Keratinocyte (primary cell): ENCODE results near the gene TPST2. TPM values are rescaled to one million over a fixed set of nuclear protein-coding genes. Genes with fewer than 3 reads are reported as not detected.

ENCODE experiments used
- DNase-seq: peaks from one replicate; pipeline ENCODE4 v3.0.0-alpha.2; 2011; ENCODE audit warnings: low read depth, missing footprints, low spot score
- FAIRE-seq: peaks from 2 replicates; lab custom pipeline; 2011; peaks lifted over from hg19 to GRCh38; lab: Jason Lieb, UNC
- H2AFZ ChIP-seq: 2 replicates; pipeline ENCODE4 v1.6.0; 2012; ENCODE audit warnings: low read length, control low read depth, inconsistent platforms; ENCODE audit not compliant: control insufficient read depth
- H3K27ac ChIP-seq: 2 replicates; pipeline ENCODE4 v1.5.1; 2011; ENCODE audit warnings: low read length; ENCODE audit not compliant: control insufficient read depth, insufficient read depth
- H3K27me3 ChIP-seq: 3 replicates; pipeline ENCODE4 v1.6.0; 2011; ENCODE audit warnings: low read length; ENCODE audit not compliant: control insufficient read depth, insufficient read depth; ENCODE audit errors: extremely low read depth
- H3K36me3 ChIP-seq, 2 experiments: 2 replicates in 1 of 2; 3 replicates in 1 of 2; pipeline ENCODE4 v1.5.1; 2011; ENCODE audit warnings: low read length in 2 of 2, mild to moderate bottlenecking in 1 of 2; ENCODE audit not compliant: control insufficient read depth in 2 of 2, insufficient read depth in 2 of 2; ENCODE audit errors: extremely low read depth in 1 of 2
- H3K4me1 ChIP-seq: 3 replicates; pipeline ENCODE4 v1.5.1; 2011; ENCODE audit warnings: low read length; ENCODE audit not compliant: control insufficient read depth, insufficient read depth; ENCODE audit errors: extremely low read depth
- H3K4me2 ChIP-seq: 3 replicates; pipeline ENCODE4 v1.6.0; 2011; ENCODE audit warnings: low read depth, low read length; ENCODE audit not compliant: control insufficient read depth, insufficient read depth; ENCODE audit errors: extremely low read depth
- H3K4me3 ChIP-seq, 3 experiments: fragments of 200-600 bp in 1 of 3; sonication (generic) in 1 of 3; 2 replicates in 2 of 3; 3 replicates in 1 of 3; pipeline ENCODE4 v1.5.1; 2011 to 2016; ENCODE audit warnings: low read length in 3 of 3, mild to moderate bottlenecking in 3 of 3, control low read depth in 2 of 3, inconsistent platforms in 1 of 3, low read depth in 1 of 3, mixed read lengths in 1 of 3, mixed run types in 1 of 3, moderate library complexity in 1 of 3; ENCODE audit not compliant: control insufficient read depth in 2 of 3, insufficient read depth in 2 of 3; ENCODE audit errors: extremely low read depth in 1 of 3
- H3K79me2 ChIP-seq: 2 replicates; pipeline ENCODE4 v1.6.0; 2012; ENCODE audit warnings: low read length; ENCODE audit not compliant: control insufficient read depth, insufficient read depth
- H3K9ac ChIP-seq: 3 replicates; pipeline ENCODE4 v1.6.0; 2011; ENCODE audit warnings: low read length; ENCODE audit not compliant: control insufficient read depth, insufficient read depth; ENCODE audit errors: extremely low read depth
- H3K9me1 ChIP-seq: 3 replicates; pipeline ENCODE4 v1.6.0; 2011; ENCODE audit warnings: low read length; ENCODE audit not compliant: control insufficient read depth, insufficient read depth; ENCODE audit errors: extremely low read depth
- H3K9me3 ChIP-seq: 2 replicates; pipeline ENCODE4 v1.5.1; 2012; ENCODE audit warnings: low read depth, low read length; ENCODE audit not compliant: control insufficient read depth
- H4K20me1 ChIP-seq: 3 replicates; pipeline ENCODE4 v1.6.0; 2011; ENCODE audit warnings: low read length; ENCODE audit not compliant: control insufficient read depth, insufficient read depth; ENCODE audit errors: extremely low read depth
- CTCF ChIP-seq, 3 experiments: IDR thresholded peaks in 1 of 3; conservative IDR thresholded peaks in 1 of 3; optimal IDR thresholded peaks in 1 of 3; 2 replicates in 2 of 3; 3 replicates in 1 of 3; pipeline versions ENCODE3 to v1.5.1; 2011; ENCODE audit warnings: low read length in 3 of 3, mild to moderate bottlenecking in 3 of 3, moderate library complexity in 2 of 3, control low read depth in 1 of 3, inconsistent platforms in 1 of 3; ENCODE audit not compliant: insufficient read depth in 2 of 3; ENCODE audit errors: extremely low read depth in 1 of 3
- EZH2 ChIP-seq: IDR thresholded peaks from one replicate; pipeline ENCODE4 v1.6.1; 2012; ENCODE audit warnings: inconsistent platforms, mild to moderate bottlenecking, low read length, moderate library complexity
- dilution Hi-C: fragments of 300-500 bp; cut with MboI; formaldehyde crosslinking; loops from one replicate; pipeline ENCODE4 v1.7.0; 2020; ENCODE audit warnings: low sequenced_read_pairs; ENCODE audit not compliant: extremely low pct_ligation_motif_present
- polyA plus RNA-seq, 5 experiments: library from polyadenylated mRNA; depleted of rRNA in 3 of 5; stranded (reverse) in 3 of 5; stranded (forward) in 1 of 5; unstranded in 1 of 5; fragments of >200 nt; gene quantifications; 1 replicate in 1 of 5; 2 replicates in 3 of 5; 3 replicates in 1 of 5; pipeline versions ENCODE4 v1.2.1 to v1.2.3, GENCODE V29; 2011 to 2012; ENCODE audit warnings: missing spikeins in 2 of 5, low read depth in 1 of 5, low replicate concordance in 1 of 5

The TPST2 gene
- polyA plus RNA-seq, 1 donor (not counting 4 experiments of a cell fraction or from before 2014, with no cell fraction given), result 22.4 TPM

GRCh38 chr22:26544489-26544888 lies 45.4 kb downstream of the TPST2 start:
- peaks cover 16% of the 10 kb centered on the region for H3K4me1 ChIP-seq
- no peaks in the 10 kb centered on the region for H3K79me2 ChIP-seq
- no peak overlapping the region for H3K4me3 ChIP-seq
- TF ChIP-seq CTCF (optimal IDR thresholded peaks at IDR 0.05 in 1 of 3, IDR thresholded peaks at IDR 0.05 in 1 of 3, conservative IDR thresholded peaks at IDR 0.05 in 1 of 3; ENCODE audit: extremely low read depth in 1 of 3, insufficient read depth in 2 of 3, low read length in 3 of 3) (no peak), EZH2 (no peak)
- no peaks in the 10 kb centered on the region for H3K9me3 ChIP-seq
- no peaks in the 10 kb centered on the region for H3K27me3 ChIP-seq
- DNase-seq (no peak), FAIRE-seq (no peak)
- no peaks in the 10 kb centered on the region for H3K9me1 ChIP-seq
- no peak overlapping the region for H3K27ac ChIP-seq
- dilution Hi-C loops, result no loop called here
- peaks cover 10 to 12% of the 10 kb centered on the region in 2 experiments for H3K36me3 ChIP-seq
- H3K4me2 ChIP-seq, result no peak overlapping the region
- H2AFZ ChIP-seq, result no peak overlapping the region
- no peaks in the 10 kb centered on the region for H4K20me1 ChIP-seq
- H3K9ac ChIP-seq, result no peak overlapping the region

GRCh38 chr22:26542831-26543230 lies 47.1 kb downstream of the TPST2 start:
- Histone ChIP-seq H3K9me3 (no peaks in the 10 kb centered on the region), H3K36me3 (peaks cover 11 to 15% of the 10 kb centered on the region in 2 experiments), H2AFZ (no peak overlapping the region), H3K4me1 (peaks cover 6% of the 10 kb centered on the region), H3K4me3 (no peak overlapping the region), H3K27me3 (no peaks in the 10 kb centered on the region), H3K9ac (no peak overlapping the region), H3K79me2 (no peaks in the 10 kb centered on the region), H3K27ac (no peak overlapping the region), H3K9me1 (no peaks in the 10 kb centered on the region), H4K20me1 (no peaks in the 10 kb centered on the region), H3K4me2 (no peak overlapping the region)
- dilution Hi-C loops, result no loop called here
- no peak for FAIRE-seq
- no peak for TF ChIP-seq CTCF (optimal IDR thresholded peaks at IDR 0.05 in 1 of 3, IDR thresholded peaks at IDR 0.05 in 1 of 3, conservative IDR thresholded peaks at IDR 0.05 in 1 of 3; ENCODE audit: extremely low read depth in 1 of 3, insufficient read depth in 2 of 3, low read length in 3 of 3)
- TF ChIP-seq EZH2, result no peak
- no peak for DNase-seq
